H1 (cell line): ENCODE measurements around the gene ATP13A3. TPM values are rescaled to one million over a fixed set of nuclear protein-coding genes. Genes with fewer than 3 reads are reported as not detected.

Experiments used
- CHD7 ChIP-seq: fragments of 300-600 bp; sonication (generic); IDR thresholded peaks from 2 replicates; pipeline ENCODE4 v1.7.1; 2012; ENCODE audit warnings: low read length, moderate library complexity, mild to moderate bottlenecking, inconsistent platforms; ENCODE audit not compliant: insufficient replicate concordance
- HDAC2 ChIP-seq, 2 experiments: fragments of 300-600 bp in 1 of 2; sonication (generic) in 1 of 2; IDR thresholded peaks; 2 replicates each; pipeline ENCODE4 v1.6.1; 2011 to 2012; ENCODE audit warnings: low read depth in 2 of 2, low read length in 2 of 2, mild to moderate bottlenecking in 2 of 2, moderate library complexity in 2 of 2, borderline replicate concordance in 1 of 2, inconsistent platforms in 1 of 2
- USF2 ChIP-seq: IDR thresholded peaks from 2 replicates; pipeline ENCODE4 v1.6.1; 2011; ENCODE audit warnings: low read length, improper control_type of control experiment
- polyA plus RNA-seq, 7 experiments: library from polyadenylated mRNA; depleted of rRNA in 3 of 7; stranded (reverse) in 5 of 7; unstranded in 2 of 7; fragments of >200 nt in 5 of 7; fragments of 200-250 nt in 2 of 7; gene quantifications; 1 replicate in 5 of 7; 2 replicates in 1 of 7; 4 replicates in 1 of 7; pipeline versions ENCODE4 v1.2.1 to v1.2.3, GENCODE V29; 2011 to 2013; ENCODE audit warnings: missing spikeins in 2 of 7, mixed read lengths in 2 of 7
- total RNA-seq: library from RNA; stranded (reverse); fragmentation: NEBNext Ultra II Directional; extraction: Animal tissue kit (Norgen Biotek cat#: 25700); gene quantifications from 2 replicates; pipeline ENCODE4 v1.2.1, GENCODE V29; 2021

The ATP13A3 gene
- total and polyA plus RNA-seq, 2 of the 8 experiments (the other 6 are each of a cell fraction or from before 2014, with no cell fraction given): 18.6 to 92.2 TPM

GRCh38 chr3:194446754-194447153 lies 40.0 kb downstream of the ATP13A3 start (continued):
- no peak for TF ChIP-seq CHD7
- TF ChIP-seq USF2: no peak
- TF ChIP-seq HDAC2 (IDR thresholded peaks at IDR 0.05; ENCODE audit: borderline replicate concordance in 1 of 2, low read depth in 2 of 2, low read length in 2 of 2): no peak
